GM23338 (cell line): ENCODE results near the gene AUH. TPM values are rescaled to one million over a fixed set of nuclear protein-coding genes. Genes with fewer than 3 reads are reported as not detected.

Experiments used
- ATAC-seq: fragments of 200-7000 bp; cut with Tn5 transposase; 3 replicates; pipeline ENCODE4 v1.9.1; 2020
- DNase-seq: peaks from one replicate; pipeline ENCODE4 v3.0.0-alpha.2; 2015; ENCODE audit warnings: low spot score
- H2AFZ ChIP-seq: fragments of 200-600 bp; sonication (generic); 2 replicates; pipeline ENCODE4 v1.8.0; 2016; ENCODE audit warnings: antibody characterized with exemption, mild to moderate bottlenecking, moderate library complexity
- H3F3A ChIP-seq: fragments of 200-600 bp; sonication (generic); replicated peaks from 2 replicates; pipeline ENCODE4 v1.8.0; 2017; ENCODE audit warnings: antibody characterized with exemption, mixed run types, low read depth
- H3K27ac ChIP-seq: fragments of 200-600 bp; sonication (generic); 2 replicates; pipeline ENCODE4 v1.6.1; 2016; ENCODE audit warnings: low read depth
- H3K27me3 ChIP-seq: fragments of 200-600 bp; sonication (generic); 2 replicates; pipeline ENCODE4 v1.8.0; 2016; ENCODE audit warnings: mild to moderate bottlenecking, mixed run types, moderate library complexity; ENCODE audit not compliant: insufficient read depth
- H3K36me3 ChIP-seq: fragments of 200-600 bp; sonication (generic); 2 replicates; pipeline ENCODE4 v1.8.0; 2016; ENCODE audit warnings: mild to moderate bottlenecking; ENCODE audit not compliant: insufficient read depth
- H3K4me1 ChIP-seq: fragments of 200-600 bp; sonication (generic); 2 replicates; pipeline ENCODE4 v1.8.0; 2016; ENCODE audit warnings: mild to moderate bottlenecking, moderate library complexity; ENCODE audit not compliant: insufficient read depth
- H3K4me2 ChIP-seq: fragments of 200-600 bp; sonication (generic); 2 replicates; pipeline ENCODE4 v1.7.1; 2017; ENCODE audit warnings: mixed run types
- H3K4me3 ChIP-seq: fragments of 200-600 bp; sonication (generic); 2 replicates; pipeline ENCODE4 v1.6.1; 2016; ENCODE audit warnings: mixed run types
- H3K79me2 ChIP-seq: fragments of 200-600 bp; sonication (generic); replicated peaks from 2 replicates; pipeline ENCODE4 v1.8.0; 2017; ENCODE audit warnings: mild to moderate bottlenecking; ENCODE audit not compliant: insufficient read depth
- H3K9me2 ChIP-seq: fragments of 200-600 bp; sonication (generic); 2 replicates; pipeline ENCODE4 v1.8.0; 2017; ENCODE audit not compliant: insufficient read depth
- H4K20me1 ChIP-seq: fragments of 200-600 bp; sonication (generic); replicated peaks from 2 replicates; pipeline ENCODE4 v1.8.0; 2017; ENCODE audit warnings: mild to moderate bottlenecking; ENCODE audit not compliant: insufficient read depth
- H3K27ac Mint-ChIP-seq: 2 replicates; pipeline ENCODE4 v1.8.0; 2020; ENCODE audit warnings: inconsistent platforms, mild to moderate bottlenecking, moderate library complexity, mixed read lengths
- H3K27me3 Mint-ChIP-seq: 3 replicates; pipeline ENCODE4 v1.8.0; 2022; ENCODE audit warnings: low read depth, mild to moderate bottlenecking, moderate library complexity, mixed read lengths, inconsistent platforms; ENCODE audit not compliant: insufficient read depth, poor library complexity
- H3K36me3 Mint-ChIP-seq: 3 replicates; pipeline ENCODE4 v1.8.0; 2021; ENCODE audit warnings: low read depth, mild to moderate bottlenecking, inconsistent platforms, moderate library complexity, mixed read lengths
- H3K4me1 Mint-ChIP-seq: 3 replicates; pipeline ENCODE4 v1.8.0; 2020; ENCODE audit warnings: mild to moderate bottlenecking, inconsistent platforms, mixed read lengths
- H3K4me3 Mint-ChIP-seq: 3 replicates; pipeline ENCODE4 v1.8.0; 2021; ENCODE audit warnings: moderate library complexity, mild to moderate bottlenecking, inconsistent platforms, mixed read lengths
- H3K9me3 Mint-ChIP-seq: 3 replicates; pipeline ENCODE4 v1.8.0; 2020; ENCODE audit warnings: moderate library complexity, mild to moderate bottlenecking, inconsistent platforms, mixed read lengths
- CREB1 ChIP-seq: fragments of 250-450 bp; sonication (Bioruptor Pico); IDR thresholded peaks from 2 replicates; pipeline ENCODE4 v1.5.0; 2020; ENCODE audit warnings: low read depth, mild to moderate bottlenecking, moderate library complexity
- CTCF ChIP-seq, 2 experiments: fragments of 200-600 bp in 1 of 2; sonication (generic) in 1 of 2; conservative IDR thresholded peaks; 2 replicates each; pipeline versions ENCODE4 v1.5.1 to v1.6.1; 2016 to 2017; ENCODE audit warnings: antibody characterized with exemption in 2 of 2, low read depth in 2 of 2, mild to moderate bottlenecking in 2 of 2, moderate library complexity in 1 of 2
- ETS1 ChIP-seq: IDR thresholded peaks from 2 replicates; pipeline ENCODE4 v1.6.1; 2016; ENCODE audit warnings: antibody characterized with exemption
- EZH2 ChIP-seq: fragments of 200-600 bp; sonication (generic); IDR thresholded peaks from one replicate; pipeline ENCODE4 v1.8.0; 2017; ENCODE audit warnings: antibody characterized with exemption, mild to moderate bottlenecking, low read depth; ENCODE audit not compliant: unreplicated experiment
- EZH2phosphoT487 ChIP-seq: fragments of 200-600 bp; sonication (generic); IDR thresholded peaks from one replicate; pipeline ENCODE4 v1.8.1; 2018; ENCODE audit warnings: antibody characterized with exemption; ENCODE audit not compliant: unreplicated experiment
- JUNB ChIP-seq: IDR thresholded peaks from one replicate; pipeline ENCODE4 v1.6.1; 2016; ENCODE audit warnings: antibody characterized with exemption; ENCODE audit not compliant: unreplicated experiment
- NANOG ChIP-seq: IDR thresholded peaks from 2 replicates; pipeline ENCODE4 v1.6.1; 2016; ENCODE audit warnings: antibody characterized with exemption, borderline replicate concordance
- POLR2AphosphoS5 ChIP-seq: IDR thresholded peaks from 2 replicates; pipeline ENCODE4 v1.6.1; 2016; ENCODE audit warnings: antibody characterized with exemption, low read depth
- REST ChIP-seq: IDR thresholded peaks from one replicate; pipeline ENCODE4 v1.6.1; 2018; ENCODE audit warnings: antibody characterized with exemption; ENCODE audit not compliant: unreplicated experiment
- STAT1 ChIP-seq: IDR thresholded peaks from one replicate; pipeline ENCODE4 v1.6.1; 2016; ENCODE audit warnings: antibody characterized with exemption; ENCODE audit not compliant: unreplicated experiment
- ZNF114 ChIP-seq: fragments of 250-450 bp; sonication (Bioruptor Pico); IDR thresholded peaks from 2 replicates; pipeline ENCODE4 v1.5.0; 2020; ENCODE audit warnings: mild to moderate bottlenecking, moderate library complexity
- ZNF331 ChIP-seq: fragments of 250-450 bp; sonication (Bioruptor Pico); IDR thresholded peaks from 2 replicates; pipeline ENCODE4 v1.5.0; 2020; ENCODE audit warnings: low read depth, mild to moderate bottlenecking, moderate library complexity
- ZNF462 ChIP-seq: fragments of 250-450 bp; sonication (Bioruptor Pico); IDR thresholded peaks from 2 replicates; pipeline ENCODE4 v1.5.0; 2020; ENCODE audit warnings: mild to moderate bottlenecking, moderate library complexity
- polyA plus RNA-seq: library from polyadenylated mRNA; unstranded; fragments of >200 nt; fragmentation: Nextera tagmentation; extraction: Ambion mirVana; gene quantifications from 2 replicates; pipeline ENCODE4 v1.2.1, GENCODE V29; 2016
- total RNA-seq: library from RNA; depleted of rRNA; stranded (reverse); fragments of >200 nt; shearing (Covaris generic); gene quantifications from 2 replicates; pipeline ENCODE4 v1.2.3, GENCODE V29; 2014

Gene AUH
- total and polyA plus RNA-seq, 2 experiments from 2014 or later: 28.8 to 34.2 TPM

GRCh38 chr9:91177081-91177480 is 184.6 kb downstream of the AUH start:
- H3K4me2 ChIP-seq: no peak overlapping the region
- H3K79me2 ChIP-seq: no peaks in the 10 kb centered on the region
- H3K27me3 ChIP-seq: no peaks in the 10 kb centered on the region
- Mint-ChIP-seq H3K27ac (no peak overlapping the region), H3K27me3 (peaks cover 3% of the 10 kb centered on the region), H3K36me3 (no peaks in the 10 kb centered on the region), H3K4me3 (no peak overlapping the region), H3K9me3 (no peaks in the 10 kb centered on the region; the same call in 2 of the 3 replicates), H3K4me1 (no peaks in the 10 kb centered on the region)
- no peak overlapping the region for H3K4me3 ChIP-seq
- no peaks in the 10 kb centered on the region for H3K36me3 ChIP-seq
- DNase-seq (no peak), ATAC-seq (no peak)
- no peaks in the 10 kb centered on the region for H3K4me1 ChIP-seq
- H4K20me1 ChIP-seq: no peaks in the 10 kb centered on the region
- H2AFZ ChIP-seq: no peak overlapping the region
- no peak overlapping the region for H3K27ac ChIP-seq
- no peaks in the 10 kb centered on the region for H3K9me2 ChIP-seq
- TF ChIP-seq POLR2AphosphoS5 (no peak), EZH2 (no peak), CTCF (conservative IDR thresholded peaks at IDR 0.05; ENCODE audit: low read depth in 2 of 2) (no peak), CREB1 (no peak), ZNF462 (CRISPR knock-in tag) (no peak), NANOG (no peak), ZNF331 (no peak), JUNB (no peak), EZH2phosphoT487 (no peak), ZNF114 (CRISPR knock-in tag) (no peak), ETS1 (no peak), REST (no peak), STAT1 (no peak)
- no peaks in the 10 kb centered on the region for H3F3A ChIP-seq
